Stomach (tissue), 4 donors: ENCODE results near the gene PLCXD1.

ENCODE experiments used
- CTCF ChIP-seq, 7 experiments: fragments of 450-650 bp in 4 of 7; fragments of 200-600 bp in 3 of 7; sonication (generic) in 3 of 7; IDR thresholded peaks; one replicate each; pipeline ENCODE4 v1.5.1; 2016 to 2019; ENCODE audit warnings: antibody characterized with exemption in 7 of 7, control low read depth in 2 of 7, mild to moderate bottlenecking in 1 of 7
- EP300 ChIP-seq: sonication (generic); formaldehyde crosslinking; IDR thresholded peaks from one replicate; pipeline ENCODE4 v1.6.1; 2017; ENCODE audit warnings: antibody characterized with exemption
- POLR2A ChIP-seq, 4 donors: fragments of 450-650 bp; IDR thresholded peaks; one replicate each; pipeline ENCODE4 v1.6.1; 2016; ENCODE audit warnings: antibody characterized with exemption in 4 of 4, control low read depth in 2 of 4, mild to moderate bottlenecking in 1 of 4, moderate library complexity in 1 of 4
- POLR2AphosphoS5 ChIP-seq, 3 donors: sonication (generic); formaldehyde crosslinking; IDR thresholded peaks; one replicate each; pipeline ENCODE4 v1.6.1; 2016; ENCODE audit warnings: antibody characterized with exemption in 3 of 3

- TF ChIP-seq CTCF (IDR thresholded peaks at IDR 0.05) (no peak), POLR2A (IDR thresholded peaks at IDR 0.05) (no peak), EP300 (no peak), POLR2AphosphoS5 (IDR thresholded peaks at IDR 0.05) (no peak)
These were observed 51.3 kb downstream of the PLCXD1 start for GRCh38 chrX:332496-332860.
